OCI-LY1 (cell line): ENCODE results near the gene MAN1A1.

Source experiments
- H2AFZ ChIP-seq: fragments of 200-600 bp; sonication (generic), shearing (Covaris generic); 2 replicates; pipeline ENCODE4 v1.6.0; 2014; ENCODE audit warnings: antibody characterized with exemption, mild to moderate bottlenecking, low read length
- H3F3A ChIP-seq: fragments of 200-600 bp; sonication (generic), shearing (Covaris generic); 2 replicates; pipeline ENCODE4 v1.6.0; 2014; ENCODE audit warnings: mild to moderate bottlenecking, antibody characterized with exemption, low read length, moderate library complexity; ENCODE audit not compliant: insufficient read depth
- H3K27ac ChIP-seq: fragments of 200-600 bp; sonication (generic); 2 replicates; pipeline ENCODE4 v1.5.1; 2014; ENCODE audit warnings: low read length, mixed run types, mild to moderate bottlenecking, low read depth; ENCODE audit not compliant: poor library complexity, severe bottlenecking
- H3K27me3 ChIP-seq: fragments of 200-600 bp; sonication (generic); 2 replicates; pipeline ENCODE4 v1.6.0; 2014; ENCODE audit warnings: antibody characterized with exemption, mild to moderate bottlenecking, low read length, moderate library complexity; ENCODE audit not compliant: insufficient read depth
- H3K36me3 ChIP-seq: fragments of 200-600 bp; sonication (generic); 2 replicates; pipeline ENCODE4 v1.6.1; 2014; ENCODE audit warnings: mild to moderate bottlenecking, antibody characterized with exemption, low read length, moderate library complexity, mixed read lengths; ENCODE audit not compliant: insufficient read depth
- H3K4me1 ChIP-seq: fragments of 200-600 bp; sonication (generic); 2 replicates; pipeline ENCODE4 v1.5.1; 2014; ENCODE audit warnings: mild to moderate bottlenecking, low read length, moderate library complexity; ENCODE audit not compliant: insufficient read depth, severe bottlenecking
- H3K4me2 ChIP-seq: fragments of 200-600 bp; sonication (generic), shearing (Covaris generic); 2 replicates; pipeline ENCODE4 v1.6.1; 2014; ENCODE audit warnings: low read length
- H3K4me3 ChIP-seq: fragments of 200-600 bp; sonication (generic); 2 replicates; pipeline ENCODE4 v1.5.1; 2014; ENCODE audit warnings: low read length, low read depth, mild to moderate bottlenecking, mixed read lengths; ENCODE audit not compliant: poor library complexity, severe bottlenecking
- H3K79me2 ChIP-seq: fragments of 200-600 bp; shearing (Covaris generic); 2 replicates; pipeline ENCODE4 v1.6.1; 2016; ENCODE audit warnings: mixed run types, low read length, mixed read lengths; ENCODE audit not compliant: insufficient read depth
- H3K9ac ChIP-seq: fragments of 200-600 bp; sonication (generic), shearing (Covaris generic); 2 replicates; pipeline ENCODE4 v1.6.1; 2014; ENCODE audit warnings: mild to moderate bottlenecking, low read length, mixed read lengths
- H3K9me2 ChIP-seq: fragments of 200-600 bp; sonication (generic), shearing (Covaris generic); 2 replicates; pipeline ENCODE4 v1.6.1; 2014; ENCODE audit warnings: low read depth, mild to moderate bottlenecking, low read length, mixed read lengths
- H3K9me3 ChIP-seq: fragments of 200-600 bp; shearing (Covaris generic); 2 replicates; pipeline ENCODE4 v1.6.1; 2014; ENCODE audit warnings: low read length, mixed read lengths
- H4K20me1 ChIP-seq: fragments of 200-600 bp; sonication (generic), shearing (Covaris generic); 2 replicates; pipeline ENCODE4 v1.6.0; 2016; ENCODE audit warnings: mild to moderate bottlenecking, low read length; ENCODE audit not compliant: insufficient read depth
- EZH2 ChIP-seq: fragments of 200-600 bp; sonication (generic), shearing (Covaris generic); IDR thresholded peaks from 2 replicates; pipeline ENCODE4 v1.8.0; 2017; ENCODE audit warnings: borderline replicate concordance, mixed run types, mild to moderate bottlenecking, antibody characterized with exemption, low read length, moderate library complexity, mixed read lengths
- TF ChIP-seq, protein P1 (sequence below): fragments of 200-600 bp; sonication (generic), shearing (Covaris generic); IDR thresholded peaks from 2 replicates; pipeline ENCODE4 v1.5.1; 2017; ENCODE audit warnings: mild to moderate bottlenecking, antibody characterized with exemption, low read length, moderate library complexity, mixed read lengths

MAN1A1 gene

DNA sequence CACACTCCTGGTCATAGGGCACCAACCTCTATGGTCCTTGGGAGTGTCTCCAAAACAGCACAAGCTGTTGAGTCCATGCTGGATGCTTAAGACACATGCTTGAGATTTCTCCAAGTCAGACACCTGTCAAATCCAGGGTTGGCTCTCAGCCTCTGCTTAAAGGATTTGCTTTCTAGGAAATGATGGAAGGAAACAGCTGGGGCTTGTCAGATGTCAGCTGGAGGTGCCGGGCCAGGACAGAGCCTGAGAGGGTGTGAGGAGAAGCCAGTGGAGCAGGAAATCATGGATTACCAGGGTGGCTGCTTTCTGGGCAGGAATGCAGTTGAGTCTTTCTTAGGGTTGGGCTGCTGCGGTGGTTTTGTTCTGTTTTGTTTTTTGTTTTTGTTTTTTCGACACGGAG is 188.1 kb downstream of the MAN1A1 start:
- Histone ChIP-seq H3K4me3 (no peak overlapping the region), H3K4me2 (no peak overlapping the region), H3K4me1 (no peaks in the 10 kb centered on the region), H3K36me3 (no peaks in the 10 kb centered on the region), H3K79me2 (no peaks in the 10 kb centered on the region), H3K9ac (no peak overlapping the region), H3K27ac (no peak overlapping the region), H3K9me2 (no peaks in the 10 kb centered on the region), H2AFZ (no peak overlapping the region), H3K9me3 (no peaks in the 10 kb centered on the region), H3K27me3 (no peaks in the 10 kb centered on the region), H4K20me1 (no peaks in the 10 kb centered on the region), H3F3A (no peaks in the 10 kb centered on the region)
- TF ChIP-seq, protein P1, sequence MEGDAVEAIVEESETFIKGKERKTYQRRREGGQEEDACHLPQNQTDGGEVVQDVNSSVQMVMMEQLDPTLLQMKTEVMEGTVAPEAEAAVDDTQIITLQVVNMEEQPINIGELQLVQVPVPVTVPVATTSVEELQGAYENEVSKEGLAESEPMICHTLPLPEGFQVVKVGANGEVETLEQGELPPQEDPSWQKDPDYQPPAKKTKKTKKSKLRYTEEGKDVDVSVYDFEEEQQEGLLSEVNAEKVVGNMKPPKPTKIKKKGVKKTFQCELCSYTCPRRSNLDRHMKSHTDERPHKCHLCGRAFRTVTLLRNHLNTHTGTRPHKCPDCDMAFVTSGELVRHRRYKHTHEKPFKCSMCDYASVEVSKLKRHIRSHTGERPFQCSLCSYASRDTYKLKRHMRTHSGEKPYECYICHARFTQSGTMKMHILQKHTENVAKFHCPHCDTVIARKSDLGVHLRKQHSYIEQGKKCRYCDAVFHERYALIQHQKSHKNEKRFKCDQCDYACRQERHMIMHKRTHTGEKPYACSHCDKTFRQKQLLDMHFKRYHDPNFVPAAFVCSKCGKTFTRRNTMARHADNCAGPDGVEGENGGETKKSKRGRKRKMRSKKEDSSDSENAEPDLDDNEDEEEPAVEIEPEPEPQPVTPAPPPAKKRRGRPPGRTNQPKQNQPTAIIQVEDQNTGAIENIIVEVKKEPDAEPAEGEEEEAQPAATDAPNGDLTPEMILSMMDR: no peak
- no peak for TF ChIP-seq EZH2

DNA sequence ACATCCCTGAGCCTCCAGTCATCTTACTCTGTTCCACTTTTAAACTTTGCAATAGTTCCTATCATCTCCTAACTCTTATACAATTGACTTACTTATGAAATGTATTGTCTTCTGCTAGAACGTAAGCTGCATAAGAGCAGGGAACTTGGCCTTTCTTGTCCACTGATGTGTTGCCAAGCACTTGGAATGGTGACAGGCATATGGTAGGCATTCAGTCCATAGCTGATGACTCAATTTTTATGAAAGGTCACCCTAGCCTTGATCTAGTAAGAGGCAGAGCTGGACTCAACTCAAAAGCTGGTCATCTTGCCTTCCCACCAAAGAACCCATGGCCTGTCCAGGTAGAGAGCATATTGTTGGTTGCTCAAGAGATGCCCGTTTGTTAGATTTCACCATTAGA is 188.7 kb downstream of the MAN1A1 start:
- Histone ChIP-seq H3K9ac (no peak overlapping the region), H4K20me1 (no peaks in the 10 kb centered on the region), H3K9me3 (no peaks in the 10 kb centered on the region), H3K27ac (no peak overlapping the region), H3F3A (no peaks in the 10 kb centered on the region), H2AFZ (no peak overlapping the region), H3K4me3 (no peak overlapping the region), H3K27me3 (no peaks in the 10 kb centered on the region), H3K79me2 (no peaks in the 10 kb centered on the region), H3K4me1 (no peaks in the 10 kb centered on the region), H3K36me3 (no peaks in the 10 kb centered on the region), H3K4me2 (no peak overlapping the region), H3K9me2 (no peaks in the 10 kb centered on the region)
- TF ChIP-seq EZH2: no peak
- TF ChIP-seq, protein P1: no peak

DNA sequence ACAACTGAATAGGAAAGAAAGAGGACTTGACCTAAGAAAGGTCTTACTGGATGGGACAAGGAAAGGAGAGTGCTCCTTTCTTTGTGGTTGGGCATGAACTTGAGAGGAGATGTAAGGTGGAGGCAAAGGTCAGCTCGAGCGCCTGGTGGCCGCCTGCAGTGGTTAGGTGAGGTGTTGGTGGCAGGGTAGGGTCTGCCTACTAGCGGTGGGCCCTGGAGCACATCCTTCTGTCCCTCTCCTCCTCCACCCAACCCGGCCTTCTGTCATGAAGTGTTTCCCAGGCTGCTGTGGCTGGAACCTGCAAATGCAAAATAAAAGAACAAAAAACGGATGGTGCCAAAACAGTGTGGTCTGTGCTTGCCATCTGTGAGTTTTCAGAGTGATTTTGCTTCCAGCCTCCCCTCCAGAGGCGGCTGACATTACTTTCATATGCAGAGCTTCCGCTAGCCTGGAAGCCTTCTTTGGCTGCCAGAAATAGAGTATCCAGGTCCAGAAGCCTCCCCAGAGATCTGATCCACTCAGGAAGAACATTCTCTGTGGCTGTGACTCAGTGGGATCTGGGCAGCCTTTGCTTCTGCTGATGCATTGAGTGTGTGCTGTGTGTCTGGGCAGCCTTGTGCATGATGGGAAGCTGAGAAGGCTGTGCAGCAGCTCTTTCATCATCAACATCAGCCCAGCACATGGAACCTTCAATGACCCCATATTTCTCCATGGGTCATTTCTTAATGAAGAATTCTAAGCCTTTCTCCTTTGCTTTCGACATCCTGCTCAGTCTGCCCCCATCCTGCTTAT is 191.3 kb downstream of the MAN1A1 start:
- H4K20me1 ChIP-seq: no peaks in the 10 kb centered on the region
- no peaks in the 10 kb centered on the region for H3K36me3 ChIP-seq
- H3K9me2 ChIP-seq: no peaks in the 10 kb centered on the region
- TF ChIP-seq, protein P1: no peak
- TF ChIP-seq EZH2: no peak
- H3K9me3 ChIP-seq: no peaks in the 10 kb centered on the region
- H3F3A ChIP-seq: no peaks in the 10 kb centered on the region
- no peak overlapping the region for H3K27ac ChIP-seq
- H3K9ac ChIP-seq: no peak overlapping the region
- H3K4me1 ChIP-seq: no peaks in the 10 kb centered on the region
- H3K27me3 ChIP-seq: no peaks in the 10 kb centered on the region
- H2AFZ ChIP-seq: no peak overlapping the region
- no peaks in the 10 kb centered on the region for H3K79me2 ChIP-seq
- no peak overlapping the region for H3K4me2 ChIP-seq
- H3K4me3 ChIP-seq: no peak overlapping the region
